Stimulated activated CD8-positive, alpha-beta memory T cell treated with anti-CD3 and anti-CD28 coated beads, Interleukin-4, amount 100 ng/mL, for 1 hour (primary cell): ENCODE data around the gene CALHM5.
A peak's percentile ranks its signal among the peaks of the same experiment; 100 is the strongest.

Experiments used
- DNase-seq, 2 donors: peaks; one replicate each; pipeline ENCODE4 v3.0.0-alpha.2; 2020; ENCODE audit warnings: low read depth in 2 of 2, low spot score in 1 of 2

The CALHM5 gene

GRCh38 chr6:116507324-116507723 is 4.1 kb upstream of the CALHM5 start:
- no peak for DNase-seq

- DNase-seq = no peak
Observed at GRCh38 chr6:116508527-116508926, 2.9 kb upstream of the CALHM5 start.

- DNase-seq = no peak
Observed at GRCh38 chr6:116512111-116512559, 696 bp downstream of the CALHM5 start.

- no peak for DNase-seq
Observed at GRCh38 chr6:116512734-116513133, 1.3 kb downstream of the CALHM5 start.

- no peak for DNase-seq
Observed at GRCh38 chr6:116513224-116513875, 1.9 kb downstream of the CALHM5 start.

- no peak for DNase-seq
Observed at GRCh38 chr6:116514111-116514510, 2.7 kb downstream of the CALHM5 start.

GRCh38 chr6:116515141-116515540 is 3.7 kb downstream of the CALHM5 start:
- no peak for DNase-seq

GRCh38 chr6:116518621-116519368 is 7.4 kb downstream of the CALHM5 start:
- DNase-seq = no peak

- no peak for DNase-seq
Observed at GRCh38 chr6:116522896-116523295, 11.5 kb downstream of the CALHM5 start.

- DNase-seq = no peak
Observed at GRCh38 chr6:116524236-116524635, 12.8 kb downstream of the CALHM5 start.

GRCh38 chr6:116528133-116528532 is 16.7 kb downstream of the CALHM5 start:
- DNase-seq = no peak

- DNase-seq = no peak
Observed at GRCh38 chr6:116528780-116529179, 17.3 kb downstream of the CALHM5 start.

- DNase-seq = no peak
Observed at GRCh38 chr6:116529466-116530290, 18.2 kb downstream of the CALHM5 start.

GRCh38 chr6:116530436-116530835 is 19.0 kb downstream of the CALHM5 start:
- no peak for DNase-seq

- DNase-seq = peak in 1 of 2 donors; percentile 11
Observed at GRCh38 chr6:116531675-116532570, 20.5 kb downstream of the CALHM5 start.

GRCh38 chr6:116533233-116533957 is 22.0 kb downstream of the CALHM5 start:
- no peak for DNase-seq

GRCh38 chr6:116535109-116535508 is 23.7 kb downstream of the CALHM5 start:
- DNase-seq = no peak

- DNase-seq = no peak
Observed at GRCh38 chr6:116536216-116536621, 24.8 kb downstream of the CALHM5 start.

GRCh38 chr6:116542426-116542825 is 31.0 kb downstream of the CALHM5 start:
- DNase-seq = no peak

GRCh38 chr6:116543149-116543548 is 31.7 kb downstream of the CALHM5 start:
- DNase-seq = no peak
